ENCODE data around the gene MED16.
"Not testable (repeated sequence)": the region's sequence is repeated elsewhere in the genome, so short reads cannot be mapped to it uniquely, and the experiment has no call there.

The MED16 gene

GRCh38 chr19:824885-825284 is 68.1 kb downstream of the MED16 start:
- Histone ChIP-seq H3K27ac (no peak overlapping the region; a peak in 1 of 22 replicates), H4K20me1 (peaks cover 0 to 10% (median 0%) of the 10 kb centered on the region in 11 experiments; a peak in 5 of 22 replicates), H3K4me2 (peak overlapping the region in 5 of 11 experiments; percentile 5 to 92 (median 69); a peak in 5 of 22 replicates), H3K9ac (no peak overlapping the region), H3K4me1 (peaks cover 20 to 57% (median 28%) of the 10 kb centered on the region in 10 experiments), H3K9me3 (replicated peaks in 1 of 11) (no peaks in the 10 kb centered on the region), H3K36me3 (no peaks in the 10 kb centered on the region), H3K4me3 (no peak overlapping the region), H3K27me3 (peaks cover 42 to 76% (median 62%) of the 10 kb centered on the region in 11 experiments)
- TF ChIP-seq Cebpa-rat (IDR thresholded peaks at IDR 0.05) = no peak

DNA sequence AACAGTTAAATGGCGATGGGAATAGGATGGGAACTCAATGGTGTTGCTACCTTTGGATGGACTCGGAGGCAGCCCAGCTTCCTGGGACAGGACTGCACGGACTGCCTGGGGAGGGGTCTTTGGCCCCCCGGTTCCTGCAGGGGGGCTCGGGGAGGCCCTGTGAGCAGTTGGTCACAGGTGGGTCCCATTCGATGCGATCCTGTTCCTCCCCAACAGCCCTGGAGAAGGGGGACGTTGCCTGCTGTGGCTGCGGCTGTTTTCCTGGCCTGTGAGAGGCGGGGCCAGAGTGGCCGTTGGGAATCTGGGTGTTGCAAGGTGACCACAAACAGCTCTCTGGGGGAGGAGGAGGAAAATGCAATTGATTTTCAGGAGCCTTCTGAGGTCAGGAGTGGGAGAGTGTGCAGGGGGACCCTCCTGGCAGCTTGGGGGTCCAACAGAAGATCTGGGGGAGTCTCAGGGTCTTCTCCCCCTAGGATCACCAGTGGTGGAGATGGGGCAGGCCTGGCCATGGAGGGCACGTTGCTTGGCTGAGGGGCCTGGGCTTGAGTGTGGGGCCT is 69.3 kb downstream of the MED16 start:
- Histone ChIP-seq H3K9me3 (replicated peaks in 1 of 11) (no peaks in the 10 kb centered on the region), H3K27me3 (peaks cover 39 to 77% (median 67%) of the 10 kb centered on the region in 11 experiments), H3K27ac (peak overlapping the region in 1 of 11 experiments; percentile 15; a peak in 1 of 22 replicates), H3K4me3 (peak overlapping the region in 3 of 10 experiments; percentile 23 to 51 (median 27); a peak in 5 of 20 replicates), H4K20me1 (peaks cover 0 to 10% (median 0%) of the 10 kb centered on the region in 11 experiments; a peak in 5 of 22 replicates), H3K4me2 (peak overlapping the region; percentile 69 to 92 (median 85)), H3K4me1 (peaks cover 13 to 51% (median 25%) of the 10 kb centered on the region in 10 experiments), H3K9ac (peak overlapping the region in 1 of 11 experiments; percentile 36; a peak in 2 of 22 replicates), H3K36me3 (no peaks in the 10 kb centered on the region)
- TF ChIP-seq Cebpa-rat (IDR thresholded peaks at IDR 0.05) = no peak

DNA sequence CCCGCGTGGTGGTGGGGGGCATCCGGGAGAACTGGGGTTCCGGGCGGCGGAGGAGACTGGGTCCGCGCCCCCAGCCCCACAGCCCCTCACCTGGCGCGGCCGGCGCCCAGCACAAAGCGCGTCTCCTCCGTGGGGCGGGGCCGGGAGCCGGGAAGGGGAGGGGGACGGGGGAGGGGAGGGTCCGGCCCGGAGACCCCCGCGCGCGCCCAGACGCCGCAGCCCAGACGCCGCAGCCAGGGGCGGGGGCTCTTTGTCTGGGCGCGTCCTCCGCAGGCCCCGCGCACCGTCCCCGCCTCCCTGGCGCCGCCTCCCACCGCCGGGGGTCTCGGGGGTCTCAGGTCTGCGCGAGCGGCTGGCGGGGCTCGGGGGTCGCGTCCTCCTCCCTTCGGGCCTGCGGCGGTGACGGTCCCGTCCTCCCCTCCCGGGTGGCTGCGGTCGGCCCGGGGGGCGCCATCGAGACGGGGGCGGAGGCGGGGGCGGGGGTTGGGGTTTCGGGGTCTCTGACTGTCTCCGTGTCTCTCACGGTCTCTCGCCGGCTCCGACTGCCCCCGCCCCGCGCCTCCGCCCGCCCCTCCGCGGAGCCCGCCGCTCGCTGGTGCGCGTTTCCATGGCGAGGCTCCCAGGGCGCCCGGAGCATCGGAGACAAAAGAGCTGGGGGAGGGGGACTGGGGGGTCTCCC is 71.0 kb downstream of the MED16 start, which contains the start of gene PLPPR3:
PLPPR3 (minus strand) TSS at position 131 of the 679 bp plus-strand sequence. CDS start 396 bp downstream, outside the sequence.
- H3K9ac ChIP-seq = no peak within 1 kb of the TSS

DNA sequence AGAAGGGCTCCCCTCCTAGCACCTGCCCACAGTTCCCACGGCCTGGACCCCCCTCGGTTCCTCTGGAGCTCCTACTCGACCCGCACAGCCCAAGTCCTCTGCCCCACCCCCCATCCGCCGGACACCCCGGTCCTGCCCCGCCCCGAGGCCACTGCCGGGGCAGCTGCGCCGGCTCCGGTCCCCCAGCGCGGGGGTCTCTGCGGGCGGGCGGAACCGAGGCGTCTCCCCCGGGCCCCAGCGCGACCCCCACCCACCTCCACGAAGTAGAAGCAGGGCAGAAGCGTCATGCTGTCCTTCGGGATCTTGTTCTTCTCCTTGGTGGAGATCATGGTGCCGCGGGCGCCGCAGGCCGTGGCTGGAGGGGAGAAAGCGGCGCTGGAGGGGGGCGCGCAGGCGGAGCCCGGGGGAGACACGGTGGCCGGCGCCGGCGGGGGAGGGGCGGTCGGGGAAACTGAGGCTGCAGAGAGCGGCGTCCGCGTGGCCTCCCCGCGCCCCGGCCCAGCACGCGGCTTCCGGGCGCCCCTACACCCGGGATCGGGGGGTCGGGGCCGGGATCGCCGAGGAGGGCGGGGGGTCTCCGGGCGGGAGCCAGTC is 71.7 kb downstream of the MED16 start:
- Histone ChIP-seq H3K27ac (no peak overlapping the region), H3K9ac (no peak overlapping the region), H4K20me1 (peaks cover 0 to 10% (median 0%) of the 10 kb centered on the region in 11 experiments; a peak in 5 of 22 replicates), H3K4me3 (no peak overlapping the region), H3K4me1 (peaks cover 13 to 32% (median 18%) of the 10 kb centered on the region in 10 experiments), H3K36me3 (no peaks in the 10 kb centered on the region), H3K4me2 (peak overlapping the region in 1 of 11 experiments; percentile 17; a peak in 1 of 22 replicates), H3K27me3 (peaks cover 39 to 73% (median 67%) of the 10 kb centered on the region in 11 experiments), H3K9me3 (replicated peaks in 1 of 11) (no peaks in the 10 kb centered on the region)
- no peak for TF ChIP-seq Cebpa-rat (IDR thresholded peaks at IDR 0.05)

More for the DNA sequence above, 71.0 kb downstream of the MED16 start, which contains the start of gene PLPPR3:
- no peak for TF ChIP-seq Cebpa-rat (IDR thresholded peaks at IDR 0.05)
- H3K4me2 ChIP-seq = peak within 1 kb of the TSS in 3 of 11 experiments; percentile 17 to 88 (median 85); a peak in 2 of 22 replicates
- no peaks in the 10 kb centered on the region for H3K9me3 ChIP-seq (replicated peaks in 1 of 11)
- H3K27ac ChIP-seq = no peak within 1 kb of the TSS
- no peaks in the 10 kb centered on the region for H3K36me3 ChIP-seq
- H3K4me3 ChIP-seq = no peak within 1 kb of the TSS
- peaks cover 13 to 38% (median 21%) of the 10 kb centered on the region in 10 experiments for H3K4me1 ChIP-seq
- peaks cover 39 to 75% (median 67%) of the 10 kb centered on the region in 11 experiments for H3K27me3 ChIP-seq
- H4K20me1 ChIP-seq = peaks cover 0 to 10% (median 0%) of the 10 kb centered on the region in 11 experiments; a peak in 5 of 22 replicates

- not testable (repeated sequence) for H3K4me3 ChIP-seq; H3K27ac ChIP-seq; H3K4me2 ChIP-seq; H3K36me3 ChIP-seq; H3K9ac ChIP-seq; H3K9me3 ChIP-seq (replicated peaks in 1 of 11)
- H3K27me3 ChIP-seq = peaks cover 39 to 63% (median 59%) of the 10 kb centered on the region in 11 experiments
- peaks cover 0 to 17% (median 7%) of the 10 kb centered on the region in 11 experiments; a peak in 14 of 22 replicates for H4K20me1 ChIP-seq
- peaks cover 13 to 23% (median 17%) of the 10 kb centered on the region in 10 experiments for H3K4me1 ChIP-seq
These were observed 72.8 kb downstream of the MED16 start for GRCh38 chr19:820212-820611.
